ENCODE measurements around the gene PHF3.

The PHF3 gene

GRCh38 chr6:63739094-63739687, 103.6 kb downstream of the PHF3 start:
- Mint-ChIP-seq H3K4me1 (peaks cover 5% of the 10 kb centered on the region), H3K36me3 (ENCODE audit: low read depth) (peaks cover 9% of the 10 kb centered on the region), H3K27me3 (ENCODE audit: low read depth, poor library complexity) (no peaks in the 10 kb centered on the region), H3K4me3 (no peak overlapping the region), H3K9me3 (peaks cover 27% of the 10 kb centered on the region), H3K27ac (no peak overlapping the region)
- no peak for DNase-seq
- no peak for TF ChIP-seq CTCF (IDR thresholded peaks at IDR 0.05)

GRCh38 chr6:63740709-63741108, 105.1 kb downstream of the PHF3 start:
- no peak for DNase-seq
- peaks cover 20% of the 10 kb centered on the region for H3K9me3 Mint-ChIP-seq
- no peaks in the 10 kb centered on the region for H3K27me3 Mint-ChIP-seq (ENCODE audit: low read depth, poor library complexity)
- TF ChIP-seq CTCF (IDR thresholded peaks at IDR 0.05): no peak
- H3K4me3 Mint-ChIP-seq: no peak overlapping the region
- H3K27ac Mint-ChIP-seq: no peak overlapping the region
- H3K36me3 Mint-ChIP-seq (ENCODE audit: low read depth): peaks cover 9% of the 10 kb centered on the region
- H3K4me1 Mint-ChIP-seq: peaks cover 5% of the 10 kb centered on the region

- H3K4me1 Mint-ChIP-seq: peaks cover 5% of the 10 kb centered on the region
- H3K27me3 Mint-ChIP-seq (ENCODE audit: low read depth, poor library complexity): no peaks in the 10 kb centered on the region
- no peak for DNase-seq
- TF ChIP-seq CTCF (IDR thresholded peaks at IDR 0.05): no peak
- H3K36me3 Mint-ChIP-seq (ENCODE audit: low read depth): peaks cover 9% of the 10 kb centered on the region
- no peak overlapping the region for H3K4me3 Mint-ChIP-seq
- no peak overlapping the region for H3K27ac Mint-ChIP-seq
- peaks cover 19% of the 10 kb centered on the region for H3K9me3 Mint-ChIP-seq
Measured at GRCh38 chr6:63742060-63742459, 106.5 kb downstream of the PHF3 start.

GRCh38 chr6:63743691-63744090, 108.1 kb downstream of the PHF3 start:
- H3K4me3 Mint-ChIP-seq: no peak overlapping the region
- peaks cover 5% of the 10 kb centered on the region for H3K4me1 Mint-ChIP-seq
- no peak overlapping the region for H3K27ac Mint-ChIP-seq
- no peak for DNase-seq
- TF ChIP-seq CTCF (IDR thresholded peaks at IDR 0.05): no peak
- peaks cover 8% of the 10 kb centered on the region for H3K36me3 Mint-ChIP-seq (ENCODE audit: low read depth)
- H3K27me3 Mint-ChIP-seq (ENCODE audit: low read depth, poor library complexity): no peaks in the 10 kb centered on the region
- H3K9me3 Mint-ChIP-seq: peaks cover 20% of the 10 kb centered on the region

GRCh38 chr6:63744810-63745209, 109.2 kb downstream of the PHF3 start:
- Mint-ChIP-seq H3K4me3 (no peak overlapping the region), H3K27me3 (ENCODE audit: low read depth, poor library complexity) (no peaks in the 10 kb centered on the region), H3K4me1 (peaks cover 5% of the 10 kb centered on the region), H3K9me3 (peaks cover 12% of the 10 kb centered on the region), H3K27ac (no peak overlapping the region), H3K36me3 (ENCODE audit: low read depth) (peaks cover 4% of the 10 kb centered on the region)
- no peak for DNase-seq
- TF ChIP-seq CTCF (IDR thresholded peaks at IDR 0.05): no peak

- no peak overlapping the region for H3K27ac Mint-ChIP-seq
- TF ChIP-seq CTCF (IDR thresholded peaks at IDR 0.05): no peak
- no peaks in the 10 kb centered on the region for H3K27me3 Mint-ChIP-seq (ENCODE audit: low read depth, poor library complexity)
- H3K36me3 Mint-ChIP-seq (ENCODE audit: low read depth): no peaks in the 10 kb centered on the region
- H3K9me3 Mint-ChIP-seq: peaks cover 8% of the 10 kb centered on the region
- H3K4me3 Mint-ChIP-seq: no peak overlapping the region
- no peak for DNase-seq
- H3K4me1 Mint-ChIP-seq: peaks cover 5% of the 10 kb centered on the region
Measured at GRCh38 chr6:63745784-63746183, 110.2 kb downstream of the PHF3 start.
